GM23338 (cell line): ENCODE data around the gene PPA1. TPM values are rescaled to one million over a fixed set of nuclear protein-coding genes. Genes with fewer than 3 reads are reported as not detected.

Source experiments
- ATAC-seq: fragments of 200-7000 bp; cut with Tn5 transposase; 3 replicates; pipeline ENCODE4 v1.9.1; 2020
- DNase-seq: peaks from one replicate; pipeline ENCODE4 v3.0.0-alpha.2; 2015; ENCODE audit warnings: low spot score
- H2AFZ ChIP-seq: fragments of 200-600 bp; sonication (generic); 2 replicates; pipeline ENCODE4 v1.8.0; 2016; ENCODE audit warnings: antibody characterized with exemption, mild to moderate bottlenecking, moderate library complexity
- H3F3A ChIP-seq: fragments of 200-600 bp; sonication (generic); replicated peaks from 2 replicates; pipeline ENCODE4 v1.8.0; 2017; ENCODE audit warnings: antibody characterized with exemption, mixed run types, low read depth
- H3K27ac ChIP-seq: fragments of 200-600 bp; sonication (generic); 2 replicates; pipeline ENCODE4 v1.6.1; 2016; ENCODE audit warnings: low read depth
- H3K27me3 ChIP-seq: fragments of 200-600 bp; sonication (generic); 2 replicates; pipeline ENCODE4 v1.8.0; 2016; ENCODE audit warnings: mild to moderate bottlenecking, mixed run types, moderate library complexity; ENCODE audit not compliant: insufficient read depth
- H3K36me3 ChIP-seq: fragments of 200-600 bp; sonication (generic); 2 replicates; pipeline ENCODE4 v1.8.0; 2016; ENCODE audit warnings: mild to moderate bottlenecking; ENCODE audit not compliant: insufficient read depth
- H3K4me1 ChIP-seq: fragments of 200-600 bp; sonication (generic); 2 replicates; pipeline ENCODE4 v1.8.0; 2016; ENCODE audit warnings: mild to moderate bottlenecking, moderate library complexity; ENCODE audit not compliant: insufficient read depth
- H3K4me2 ChIP-seq: fragments of 200-600 bp; sonication (generic); 2 replicates; pipeline ENCODE4 v1.7.1; 2017; ENCODE audit warnings: mixed run types
- H3K4me3 ChIP-seq: fragments of 200-600 bp; sonication (generic); 2 replicates; pipeline ENCODE4 v1.6.1; 2016; ENCODE audit warnings: mixed run types
- H3K79me2 ChIP-seq: fragments of 200-600 bp; sonication (generic); replicated peaks from 2 replicates; pipeline ENCODE4 v1.8.0; 2017; ENCODE audit warnings: mild to moderate bottlenecking; ENCODE audit not compliant: insufficient read depth
- H3K9me2 ChIP-seq: fragments of 200-600 bp; sonication (generic); 2 replicates; pipeline ENCODE4 v1.8.0; 2017; ENCODE audit not compliant: insufficient read depth
- H4K20me1 ChIP-seq: fragments of 200-600 bp; sonication (generic); replicated peaks from 2 replicates; pipeline ENCODE4 v1.8.0; 2017; ENCODE audit warnings: mild to moderate bottlenecking; ENCODE audit not compliant: insufficient read depth
- H3K27ac Mint-ChIP-seq: 2 replicates; pipeline ENCODE4 v1.8.0; 2020; ENCODE audit warnings: inconsistent platforms, mild to moderate bottlenecking, moderate library complexity, mixed read lengths
- H3K27me3 Mint-ChIP-seq: 3 replicates; pipeline ENCODE4 v1.8.0; 2022; ENCODE audit warnings: low read depth, mild to moderate bottlenecking, moderate library complexity, mixed read lengths, inconsistent platforms; ENCODE audit not compliant: insufficient read depth, poor library complexity
- H3K36me3 Mint-ChIP-seq: 3 replicates; pipeline ENCODE4 v1.8.0; 2021; ENCODE audit warnings: low read depth, mild to moderate bottlenecking, inconsistent platforms, moderate library complexity, mixed read lengths
- H3K4me1 Mint-ChIP-seq: 3 replicates; pipeline ENCODE4 v1.8.0; 2020; ENCODE audit warnings: mild to moderate bottlenecking, inconsistent platforms, mixed read lengths
- H3K4me3 Mint-ChIP-seq: 3 replicates; pipeline ENCODE4 v1.8.0; 2021; ENCODE audit warnings: moderate library complexity, mild to moderate bottlenecking, inconsistent platforms, mixed read lengths
- H3K9me3 Mint-ChIP-seq: 3 replicates; pipeline ENCODE4 v1.8.0; 2020; ENCODE audit warnings: moderate library complexity, mild to moderate bottlenecking, inconsistent platforms, mixed read lengths
- CREB1 ChIP-seq: fragments of 250-450 bp; sonication (Bioruptor Pico); IDR thresholded peaks from 2 replicates; pipeline ENCODE4 v1.5.0; 2020; ENCODE audit warnings: low read depth, mild to moderate bottlenecking, moderate library complexity
- EZH2 ChIP-seq: fragments of 200-600 bp; sonication (generic); IDR thresholded peaks from one replicate; pipeline ENCODE4 v1.8.0; 2017; ENCODE audit warnings: antibody characterized with exemption, mild to moderate bottlenecking, low read depth; ENCODE audit not compliant: unreplicated experiment
- EZH2phosphoT487 ChIP-seq: fragments of 200-600 bp; sonication (generic); IDR thresholded peaks from one replicate; pipeline ENCODE4 v1.8.1; 2018; ENCODE audit warnings: antibody characterized with exemption; ENCODE audit not compliant: unreplicated experiment
- ZNF114 ChIP-seq: fragments of 250-450 bp; sonication (Bioruptor Pico); IDR thresholded peaks from 2 replicates; pipeline ENCODE4 v1.5.0; 2020; ENCODE audit warnings: mild to moderate bottlenecking, moderate library complexity
- ZNF331 ChIP-seq: fragments of 250-450 bp; sonication (Bioruptor Pico); IDR thresholded peaks from 2 replicates; pipeline ENCODE4 v1.5.0; 2020; ENCODE audit warnings: low read depth, mild to moderate bottlenecking, moderate library complexity
- polyA plus RNA-seq: library from polyadenylated mRNA; unstranded; fragments of >200 nt; fragmentation: Nextera tagmentation; extraction: Ambion mirVana; gene quantifications from 2 replicates; pipeline ENCODE4 v1.2.1, GENCODE V29; 2016
- total RNA-seq: library from RNA; depleted of rRNA; stranded (reverse); fragments of >200 nt; shearing (Covaris generic); gene quantifications from 2 replicates; pipeline ENCODE4 v1.2.3, GENCODE V29; 2014
- TF ChIP-seq, protein P1 (sequence below): IDR thresholded peaks from one replicate; pipeline ENCODE4 v1.6.1; 2018; ENCODE audit warnings: antibody characterized with exemption; ENCODE audit not compliant: unreplicated experiment
- TF ChIP-seq, protein P2 (sequence below): IDR thresholded peaks from 2 replicates; pipeline ENCODE4 v1.6.1; 2016; ENCODE audit warnings: antibody characterized with exemption
- TF ChIP-seq, protein P3 (sequence below), 2 experiments: fragments of 200-600 bp in 1 of 2; sonication (generic) in 1 of 2; conservative IDR thresholded peaks; 2 replicates each; pipeline versions ENCODE4 v1.5.1 to v1.6.1; 2016 to 2017; ENCODE audit warnings: antibody characterized with exemption in 2 of 2, low read depth in 2 of 2, mild to moderate bottlenecking in 2 of 2, moderate library complexity in 1 of 2
- TF ChIP-seq, protein P4 (sequence below): fragments of 250-450 bp; sonication (Bioruptor Pico); IDR thresholded peaks from 2 replicates; pipeline ENCODE4 v1.5.0; 2020; ENCODE audit warnings: mild to moderate bottlenecking, moderate library complexity

PPA1 gene
- total and polyA plus RNA-seq, 2 experiments from 2014 or later: 135 to 228 TPM

DNA sequence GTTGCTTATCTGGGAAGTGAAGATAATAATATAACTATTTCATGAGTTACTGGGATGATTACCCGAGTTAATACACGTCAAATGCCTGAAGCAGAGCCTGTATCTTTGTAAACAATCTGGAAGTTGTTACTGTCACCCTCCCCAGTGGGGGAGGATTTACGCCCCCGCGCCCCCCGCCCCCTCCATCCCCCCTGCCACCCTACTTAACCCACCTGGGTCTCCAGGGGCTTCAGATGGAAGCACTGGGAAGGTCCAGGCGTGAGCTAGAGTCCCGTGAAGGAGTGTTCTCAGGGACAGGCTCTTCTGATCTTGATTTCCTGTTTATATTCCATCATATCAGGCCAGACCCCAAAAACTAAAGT lies 691 bp upstream of the PPA1 start (continued):
- TF ChIP-seq, protein P1, sequence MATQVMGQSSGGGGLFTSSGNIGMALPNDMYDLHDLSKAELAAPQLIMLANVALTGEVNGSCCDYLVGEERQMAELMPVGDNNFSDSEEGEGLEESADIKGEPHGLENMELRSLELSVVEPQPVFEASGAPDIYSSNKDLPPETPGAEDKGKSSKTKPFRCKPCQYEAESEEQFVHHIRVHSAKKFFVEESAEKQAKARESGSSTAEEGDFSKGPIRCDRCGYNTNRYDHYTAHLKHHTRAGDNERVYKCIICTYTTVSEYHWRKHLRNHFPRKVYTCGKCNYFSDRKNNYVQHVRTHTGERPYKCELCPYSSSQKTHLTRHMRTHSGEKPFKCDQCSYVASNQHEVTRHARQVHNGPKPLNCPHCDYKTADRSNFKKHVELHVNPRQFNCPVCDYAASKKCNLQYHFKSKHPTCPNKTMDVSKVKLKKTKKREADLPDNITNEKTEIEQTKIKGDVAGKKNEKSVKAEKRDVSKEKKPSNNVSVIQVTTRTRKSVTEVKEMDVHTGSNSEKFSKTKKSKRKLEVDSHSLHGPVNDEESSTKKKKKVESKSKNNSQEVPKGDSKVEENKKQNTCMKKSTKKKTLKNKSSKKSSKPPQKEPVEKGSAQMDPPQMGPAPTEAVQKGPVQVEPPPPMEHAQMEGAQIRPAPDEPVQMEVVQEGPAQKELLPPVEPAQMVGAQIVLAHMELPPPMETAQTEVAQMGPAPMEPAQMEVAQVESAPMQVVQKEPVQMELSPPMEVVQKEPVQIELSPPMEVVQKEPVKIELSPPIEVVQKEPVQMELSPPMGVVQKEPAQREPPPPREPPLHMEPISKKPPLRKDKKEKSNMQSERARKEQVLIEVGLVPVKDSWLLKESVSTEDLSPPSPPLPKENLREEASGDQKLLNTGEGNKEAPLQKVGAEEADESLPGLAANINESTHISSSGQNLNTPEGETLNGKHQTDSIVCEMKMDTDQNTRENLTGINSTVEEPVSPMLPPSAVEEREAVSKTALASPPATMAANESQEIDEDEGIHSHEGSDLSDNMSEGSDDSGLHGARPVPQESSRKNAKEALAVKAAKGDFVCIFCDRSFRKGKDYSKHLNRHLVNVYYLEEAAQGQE: no peak
- TF ChIP-seq ZNF114 (CRISPR knock-in tag) (no peak), EZH2 (no peak), ZNF331 (CRISPR knock-in tag) (no peak), CREB1 (CRISPR knock-in tag) (no peak)
- TF ChIP-seq, protein P2, sequence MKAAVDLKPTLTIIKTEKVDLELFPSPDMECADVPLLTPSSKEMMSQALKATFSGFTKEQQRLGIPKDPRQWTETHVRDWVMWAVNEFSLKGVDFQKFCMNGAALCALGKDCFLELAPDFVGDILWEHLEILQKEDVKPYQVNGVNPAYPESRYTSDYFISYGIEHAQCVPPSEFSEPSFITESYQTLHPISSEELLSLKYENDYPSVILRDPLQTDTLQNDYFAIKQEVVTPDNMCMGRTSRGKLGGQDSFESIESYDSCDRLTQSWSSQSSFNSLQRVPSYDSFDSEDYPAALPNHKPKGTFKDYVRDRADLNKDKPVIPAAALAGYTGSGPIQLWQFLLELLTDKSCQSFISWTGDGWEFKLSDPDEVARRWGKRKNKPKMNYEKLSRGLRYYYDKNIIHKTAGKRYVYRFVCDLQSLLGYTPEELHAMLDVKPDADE: no peak
- TF ChIP-seq, protein P3, sequence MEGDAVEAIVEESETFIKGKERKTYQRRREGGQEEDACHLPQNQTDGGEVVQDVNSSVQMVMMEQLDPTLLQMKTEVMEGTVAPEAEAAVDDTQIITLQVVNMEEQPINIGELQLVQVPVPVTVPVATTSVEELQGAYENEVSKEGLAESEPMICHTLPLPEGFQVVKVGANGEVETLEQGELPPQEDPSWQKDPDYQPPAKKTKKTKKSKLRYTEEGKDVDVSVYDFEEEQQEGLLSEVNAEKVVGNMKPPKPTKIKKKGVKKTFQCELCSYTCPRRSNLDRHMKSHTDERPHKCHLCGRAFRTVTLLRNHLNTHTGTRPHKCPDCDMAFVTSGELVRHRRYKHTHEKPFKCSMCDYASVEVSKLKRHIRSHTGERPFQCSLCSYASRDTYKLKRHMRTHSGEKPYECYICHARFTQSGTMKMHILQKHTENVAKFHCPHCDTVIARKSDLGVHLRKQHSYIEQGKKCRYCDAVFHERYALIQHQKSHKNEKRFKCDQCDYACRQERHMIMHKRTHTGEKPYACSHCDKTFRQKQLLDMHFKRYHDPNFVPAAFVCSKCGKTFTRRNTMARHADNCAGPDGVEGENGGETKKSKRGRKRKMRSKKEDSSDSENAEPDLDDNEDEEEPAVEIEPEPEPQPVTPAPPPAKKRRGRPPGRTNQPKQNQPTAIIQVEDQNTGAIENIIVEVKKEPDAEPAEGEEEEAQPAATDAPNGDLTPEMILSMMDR (conservative IDR thresholded peaks at IDR 0.05; ENCODE audit: low read depth in 2 of 2): no peak

DNA sequence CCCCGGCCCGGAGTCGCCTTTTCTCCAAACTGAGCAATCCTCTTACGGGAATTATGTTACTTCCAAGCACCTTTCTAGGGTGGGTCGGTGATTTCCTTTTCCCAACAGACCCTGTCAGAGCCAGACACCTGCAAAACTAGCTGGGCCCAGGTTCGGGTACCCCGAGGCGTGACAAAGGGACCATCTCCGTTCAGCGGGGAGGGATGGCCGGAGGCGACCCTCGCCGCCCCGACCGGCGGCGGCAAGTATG lies 445 bp downstream of the PPA1 start:
- Mint-ChIP-seq H3K27me3 (peaks cover 4% of the 10 kb centered on the region), H3K4me3 (peak overlapping the region; percentile 74), H3K9me3 (peaks cover 9% of the 10 kb centered on the region), H3K36me3 (peaks cover 16% of the 10 kb centered on the region), H3K27ac (no peak overlapping the region), H3K4me1 (peaks cover 6% of the 10 kb centered on the region; the same call in 2 of the 3 replicates)
- Histone ChIP-seq H2AFZ (peak overlapping the region; percentile 94), H3K27me3 (peaks cover 9% of the 10 kb centered on the region), H3K4me1 (peaks cover 12% of the 10 kb centered on the region), H3K27ac (no peak overlapping the region), H3K4me2 (peak overlapping the region; percentile 88), H3K4me3 (peak overlapping the region; percentile 96), H3K9me2 (no peaks in the 10 kb centered on the region), H3K79me2 (peaks cover 20% of the 10 kb centered on the region), H3F3A (no peaks in the 10 kb centered on the region), H3K36me3 (peaks cover 5% of the 10 kb centered on the region; the same call in 1 of the 2 replicates), H4K20me1 (peaks cover 6% of the 10 kb centered on the region; the same call in 1 of the 2 replicates)
- ATAC-seq (no peak), DNase-seq (no peak)
- TF ChIP-seq, protein P4, sequence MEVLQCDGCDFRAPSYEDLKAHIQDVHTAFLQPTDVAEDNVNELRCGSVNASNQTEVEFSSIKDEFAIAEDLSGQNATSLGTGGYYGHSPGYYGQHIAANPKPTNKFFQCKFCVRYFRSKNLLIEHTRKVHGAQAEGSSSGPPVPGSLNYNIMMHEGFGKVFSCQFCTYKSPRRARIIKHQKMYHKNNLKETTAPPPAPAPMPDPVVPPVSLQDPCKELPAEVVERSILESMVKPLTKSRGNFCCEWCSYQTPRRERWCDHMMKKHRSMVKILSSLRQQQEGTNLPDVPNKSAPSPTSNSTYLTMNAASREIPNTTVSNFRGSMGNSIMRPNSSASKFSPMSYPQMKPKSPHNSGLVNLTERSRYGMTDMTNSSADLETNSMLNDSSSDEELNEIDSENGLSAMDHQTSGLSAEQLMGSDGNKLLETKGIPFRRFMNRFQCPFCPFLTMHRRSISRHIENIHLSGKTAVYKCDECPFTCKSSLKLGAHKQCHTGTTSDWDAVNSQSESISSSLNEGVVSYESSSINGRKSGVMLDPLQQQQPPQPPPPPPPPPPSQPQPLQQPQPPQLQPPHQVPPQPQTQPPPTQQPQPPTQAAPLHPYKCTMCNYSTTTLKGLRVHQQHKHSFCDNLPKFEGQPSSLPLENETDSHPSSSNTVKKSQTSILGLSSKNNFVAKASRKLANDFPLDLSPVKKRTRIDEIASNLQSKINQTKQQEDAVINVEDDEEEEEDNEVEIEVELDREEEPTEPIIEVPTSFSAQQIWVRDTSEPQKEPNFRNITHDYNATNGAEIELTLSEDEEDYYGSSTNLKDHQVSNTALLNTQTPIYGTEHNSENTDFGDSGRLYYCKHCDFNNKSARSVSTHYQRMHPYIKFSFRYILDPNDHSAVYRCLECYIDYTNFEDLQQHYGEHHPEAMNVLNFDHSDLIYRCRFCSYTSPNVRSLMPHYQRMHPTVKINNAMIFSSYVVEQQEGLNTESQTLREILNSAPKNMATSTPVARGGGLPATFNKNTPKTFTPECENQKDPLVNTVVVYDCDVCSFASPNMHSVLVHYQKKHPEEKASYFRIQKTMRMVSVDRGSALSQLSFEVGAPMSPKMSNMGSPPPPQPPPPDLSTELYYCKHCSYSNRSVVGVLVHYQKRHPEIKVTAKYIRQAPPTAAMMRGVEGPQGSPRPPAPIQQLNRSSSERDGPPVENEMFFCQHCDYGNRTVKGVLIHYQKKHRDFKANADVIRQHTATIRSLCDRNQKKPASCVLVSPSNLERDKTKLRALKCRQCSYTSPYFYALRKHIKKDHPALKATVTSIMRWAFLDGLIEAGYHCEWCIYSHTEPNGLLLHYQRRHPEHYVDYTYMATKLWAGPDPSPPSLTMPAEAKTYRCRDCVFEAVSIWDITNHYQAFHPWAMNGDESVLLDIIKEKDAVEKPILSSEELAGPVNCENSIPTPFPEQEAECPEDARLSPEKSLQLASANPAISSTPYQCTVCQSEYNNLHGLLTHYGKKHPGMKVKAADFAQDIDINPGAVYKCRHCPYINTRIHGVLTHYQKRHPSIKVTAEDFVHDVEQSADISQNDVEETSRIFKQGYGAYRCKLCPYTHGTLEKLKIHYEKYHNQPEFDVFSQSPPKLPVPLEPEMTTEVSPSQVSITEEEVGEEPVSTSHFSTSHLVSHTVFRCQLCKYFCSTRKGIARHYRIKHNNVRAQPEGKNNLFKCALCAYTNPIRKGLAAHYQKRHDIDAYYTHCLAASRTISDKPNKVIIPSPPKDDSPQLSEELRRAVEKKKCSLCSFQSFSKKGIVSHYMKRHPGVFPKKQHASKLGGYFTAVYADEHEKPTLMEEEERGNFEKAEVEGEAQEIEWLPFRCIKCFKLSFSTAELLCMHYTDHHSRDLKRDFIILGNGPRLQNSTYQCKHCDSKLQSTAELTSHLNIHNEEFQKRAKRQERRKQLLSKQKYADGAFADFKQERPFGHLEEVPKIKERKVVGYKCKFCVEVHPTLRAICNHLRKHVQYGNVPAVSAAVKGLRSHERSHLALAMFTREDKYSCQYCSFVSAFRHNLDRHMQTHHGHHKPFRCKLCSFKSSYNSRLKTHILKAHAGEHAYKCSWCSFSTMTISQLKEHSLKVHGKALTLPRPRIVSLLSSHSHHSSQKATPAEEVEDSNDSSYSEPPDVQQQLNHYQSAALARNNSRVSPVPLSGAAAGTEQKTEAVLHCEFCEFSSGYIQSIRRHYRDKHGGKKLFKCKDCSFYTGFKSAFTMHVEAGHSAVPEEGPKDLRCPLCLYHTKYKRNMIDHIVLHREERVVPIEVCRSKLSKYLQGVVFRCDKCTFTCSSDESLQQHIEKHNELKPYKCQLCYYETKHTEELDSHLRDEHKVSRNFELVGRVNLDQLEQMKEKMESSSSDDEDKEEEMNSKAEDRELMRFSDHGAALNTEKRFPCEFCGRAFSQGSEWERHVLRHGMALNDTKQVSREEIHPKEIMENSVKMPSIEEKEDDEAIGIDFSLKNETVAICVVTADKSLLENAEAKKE (CRISPR knock-in tag): no peak
- TF ChIP-seq, protein P2: no peak
- no peak for TF ChIP-seq EZH2phosphoT487
